Activated T-helper 2 cell treated with anti-CD3 and anti-CD28 coated beads, Interferon-gamma antibody, Interleukin-2, Interleukin-4, amounts not matched to agents 10 μg/mL and 5 μg/mL and 100 μg/mL, durations not matched to agents 14 hours and 24 hours and 36 hours (primary cell): ENCODE measurements around the gene NUAK2. TPM values are rescaled to one million over a fixed set of nuclear protein-coding genes. Genes with fewer than 3 reads are reported as not detected.
"Not testable (repeated sequence)": the region's sequence is repeated elsewhere in the genome, so short reads cannot be mapped to it uniquely, and the experiment has no call there.

Source experiments
- DNase-seq: peaks from one replicate; pipeline ENCODE4 v3.0.0; 2021; ENCODE audit warnings: low spot score
- H3K27ac Mint-ChIP-seq: one replicate; pipeline ENCODE4 v1.8.0; 2021; ENCODE audit warnings: mixed read lengths
- H3K27me3 Mint-ChIP-seq: one replicate; pipeline ENCODE4 v1.8.0; 2021; ENCODE audit warnings: low read depth, mixed read lengths
- H3K36me3 Mint-ChIP-seq: one replicate; pipeline ENCODE4 v1.8.0; 2021; ENCODE audit warnings: low read depth, mixed read lengths
- H3K4me1 Mint-ChIP-seq: one replicate; pipeline ENCODE4 v1.8.0; 2021; ENCODE audit warnings: low read depth, mixed read lengths
- H3K4me3 Mint-ChIP-seq: one replicate; pipeline ENCODE4 v1.8.0; 2021; ENCODE audit warnings: low read depth, mild to moderate bottlenecking, moderate library complexity, mixed read lengths
- H3K9me3 Mint-ChIP-seq: one replicate; pipeline ENCODE4 v1.8.0; 2021; ENCODE audit warnings: mixed read lengths
- intact Hi-C: fragments of 100-400 bp; cut with micrococcal nuclease; formaldehyde crosslinking; loops from one replicate; pipeline ENCODE4 v1.15.1; 2023
- total RNA-seq: library from RNA; stranded (reverse); gene quantifications from 2 replicates; pipeline ENCODE4 v1.2.3, GENCODE V29; 2022

NUAK2 gene
- total RNA-seq, 1 donor from 2014 or later: 0.41 TPM

DNA sequence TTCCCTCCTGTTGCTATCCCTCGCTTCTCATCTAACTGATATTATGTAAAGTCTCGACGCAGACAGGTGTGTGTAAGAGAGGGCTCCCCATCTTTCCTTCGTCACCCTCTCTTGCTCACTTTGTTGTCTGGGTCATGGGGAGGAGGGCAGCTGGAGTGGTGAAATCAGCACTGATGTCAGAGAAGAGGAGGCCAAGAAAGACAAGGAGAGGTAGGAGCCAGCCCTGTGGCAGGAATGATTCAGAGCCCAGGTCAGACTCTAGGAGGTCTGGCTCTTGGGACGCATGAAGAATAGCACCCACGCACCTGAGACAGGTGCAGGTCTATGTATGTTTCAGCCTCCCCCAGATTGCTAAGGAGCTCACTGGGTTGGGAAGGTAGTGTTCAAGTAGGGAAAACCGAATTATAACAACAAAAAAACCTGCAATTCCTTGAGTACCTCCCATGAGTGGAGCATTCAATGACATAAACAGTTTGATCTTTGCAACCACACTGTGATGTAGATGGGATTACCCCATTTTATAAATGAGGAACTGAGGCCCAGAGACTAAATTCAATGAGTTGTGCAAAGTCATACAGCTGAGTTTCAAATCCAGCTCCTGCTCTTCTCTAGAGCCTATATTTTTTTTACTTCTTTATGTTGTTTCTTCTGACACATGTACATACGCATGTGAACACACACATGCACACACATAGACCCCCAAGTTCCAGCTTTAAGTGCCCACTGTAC, 10.4 kb downstream of the NUAK2 start:
- Mint-ChIP-seq H3K27ac (no peak overlapping the region), H3K9me3 (no peaks in the 10 kb centered on the region), H3K36me3 (peaks cover 46% of the 10 kb centered on the region), H3K27me3 (peaks cover 4% of the 10 kb centered on the region), H3K4me3 (no peak overlapping the region), H3K4me1 (peaks cover 33% of the 10 kb centered on the region)
- intact Hi-C loops: no loop called here
- DNase-seq: no peak

DNA sequence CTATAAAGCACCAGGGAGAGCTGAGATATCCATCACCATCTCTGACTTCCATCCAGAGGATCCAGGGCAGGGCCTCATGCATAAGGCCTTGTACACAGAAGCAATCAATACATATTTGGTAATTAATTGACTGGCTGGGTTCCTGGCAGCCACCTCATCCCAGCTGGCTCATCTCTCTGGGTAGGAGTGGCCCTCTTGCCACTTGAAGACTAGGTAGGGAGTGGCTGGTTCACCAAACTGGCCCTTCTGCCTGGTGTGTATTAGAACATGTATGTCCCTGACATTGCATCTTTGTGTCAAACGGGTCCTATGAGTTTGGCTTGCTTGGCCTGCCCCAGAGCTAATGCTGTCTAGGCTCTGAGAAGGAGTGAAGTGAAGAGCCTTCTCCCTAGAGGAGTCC, 11.8 kb downstream of the NUAK2 start:
- Mint-ChIP-seq H3K9me3 (no peaks in the 10 kb centered on the region), H3K4me1 (peaks cover 34% of the 10 kb centered on the region), H3K27ac (no peak overlapping the region), H3K36me3 (peaks cover 55% of the 10 kb centered on the region), H3K27me3 (peaks cover 4% of the 10 kb centered on the region), H3K4me3 (no peak overlapping the region)
- no peak for DNase-seq
- intact Hi-C loops: no loop called here

DNA sequence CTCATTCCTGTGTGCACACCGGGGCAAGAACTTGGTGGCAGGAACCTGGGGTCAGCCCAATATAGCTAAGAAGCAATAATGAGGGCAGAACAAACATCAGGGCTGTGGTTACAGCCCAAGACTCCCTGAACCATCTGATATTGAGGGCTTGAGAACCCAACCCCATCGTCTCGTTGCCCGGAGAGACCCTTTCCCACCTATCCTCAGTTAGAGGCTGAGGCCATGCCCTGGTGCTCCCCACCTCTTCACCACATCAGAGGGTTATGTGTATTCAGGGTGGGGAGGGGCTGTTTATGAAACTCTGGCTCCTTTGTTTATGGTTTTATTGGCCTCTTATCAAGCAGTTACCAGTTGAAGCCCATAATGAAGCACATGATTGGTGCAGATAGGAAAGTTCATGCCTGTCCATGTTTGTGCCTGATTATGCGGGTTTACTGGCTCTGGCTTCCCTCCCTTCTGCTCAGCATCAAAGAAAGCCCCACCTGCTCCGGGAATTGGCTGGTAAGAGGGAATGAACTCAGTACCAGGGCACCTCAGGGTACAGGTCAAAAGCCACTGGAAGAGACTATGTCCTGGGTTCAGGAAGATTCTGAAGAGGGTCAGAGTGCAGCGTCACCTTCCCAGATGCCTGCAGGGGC, 14.5 kb downstream of the NUAK2 start:
- intact Hi-C loops: no loop called here
- no peak overlapping the region for H3K27ac Mint-ChIP-seq
- H3K4me1 Mint-ChIP-seq: peaks cover 17% of the 10 kb centered on the region
- H3K4me3 Mint-ChIP-seq: no peak overlapping the region
- H3K9me3 Mint-ChIP-seq: no peaks in the 10 kb centered on the region
- DNase-seq: no peak
- peaks cover 62% of the 10 kb centered on the region for H3K36me3 Mint-ChIP-seq
- H3K27me3 Mint-ChIP-seq: no peaks in the 10 kb centered on the region

DNA sequence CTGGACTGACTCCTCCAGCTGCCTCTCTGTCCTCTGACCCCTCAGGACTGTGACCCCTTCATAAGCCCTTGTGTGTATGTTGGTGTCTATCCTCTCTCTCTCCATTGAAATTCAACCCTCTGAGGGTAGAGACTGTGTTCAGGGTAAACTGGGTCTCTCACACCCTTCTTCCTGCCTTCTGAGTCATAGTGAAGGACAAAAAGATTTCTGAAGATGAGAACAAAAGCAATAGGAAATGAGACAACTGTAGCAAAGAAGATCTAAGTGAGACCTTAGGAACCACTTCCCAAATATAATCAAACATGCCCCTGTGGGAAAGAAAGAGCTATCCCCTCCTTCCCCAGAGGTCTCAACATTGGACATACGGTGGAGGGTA, 16.9 kb downstream of the NUAK2 start:
- intact Hi-C loops: no loop called here

DNA sequence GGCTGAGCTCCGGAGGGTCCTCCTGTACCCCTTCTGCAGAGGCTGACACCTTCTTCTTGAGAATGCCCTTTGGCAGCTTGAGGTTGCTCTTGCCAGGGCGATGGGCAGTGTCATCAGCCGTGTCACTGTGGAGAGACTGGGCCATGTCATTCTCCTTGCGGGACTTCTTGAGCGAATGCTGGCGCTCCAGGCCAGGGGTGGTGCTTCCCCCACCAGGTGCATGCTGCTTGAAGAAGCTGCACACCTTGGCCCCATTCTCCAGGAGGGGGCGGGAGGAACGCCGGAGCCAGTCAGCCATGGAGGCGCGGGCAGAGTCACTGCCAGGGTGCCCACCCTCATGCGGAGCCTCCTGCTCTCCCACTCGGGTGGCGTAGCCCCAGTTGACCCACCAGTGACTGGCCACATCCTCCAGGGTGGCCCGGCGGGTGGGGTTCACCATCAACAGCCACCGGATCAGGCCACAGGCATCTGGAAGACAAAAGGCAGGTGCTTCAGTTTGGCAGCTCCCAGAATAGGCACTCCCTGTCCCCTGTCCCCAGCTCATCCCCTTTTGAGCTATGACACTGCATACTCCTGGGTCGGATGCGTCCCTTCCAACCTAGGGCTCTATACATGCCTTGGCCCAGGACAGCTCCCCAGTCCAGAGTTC, 17.4 kb downstream of the NUAK2 start:
- intact Hi-C loops: no loop called here
- no peak for DNase-seq
- Mint-ChIP-seq H3K27me3 (no peaks in the 10 kb centered on the region), H3K36me3 (peaks cover 38% of the 10 kb centered on the region), H3K4me1 (peaks cover 10% of the 10 kb centered on the region), H3K9me3 (no peaks in the 10 kb centered on the region), H3K4me3 (no peak overlapping the region), H3K27ac (no peak overlapping the region)

More for the DNA sequence above, 16.9 kb downstream of the NUAK2 start:
- no peaks in the 10 kb centered on the region for H3K27me3 Mint-ChIP-seq
- no peak overlapping the region for H3K4me3 Mint-ChIP-seq
- no peaks in the 10 kb centered on the region for H3K9me3 Mint-ChIP-seq
- H3K4me1 Mint-ChIP-seq: peaks cover 10% of the 10 kb centered on the region
- H3K36me3 Mint-ChIP-seq: peaks cover 41% of the 10 kb centered on the region
- H3K27ac Mint-ChIP-seq: peak overlapping the region; percentile 18
- DNase-seq: no peak

DNA sequence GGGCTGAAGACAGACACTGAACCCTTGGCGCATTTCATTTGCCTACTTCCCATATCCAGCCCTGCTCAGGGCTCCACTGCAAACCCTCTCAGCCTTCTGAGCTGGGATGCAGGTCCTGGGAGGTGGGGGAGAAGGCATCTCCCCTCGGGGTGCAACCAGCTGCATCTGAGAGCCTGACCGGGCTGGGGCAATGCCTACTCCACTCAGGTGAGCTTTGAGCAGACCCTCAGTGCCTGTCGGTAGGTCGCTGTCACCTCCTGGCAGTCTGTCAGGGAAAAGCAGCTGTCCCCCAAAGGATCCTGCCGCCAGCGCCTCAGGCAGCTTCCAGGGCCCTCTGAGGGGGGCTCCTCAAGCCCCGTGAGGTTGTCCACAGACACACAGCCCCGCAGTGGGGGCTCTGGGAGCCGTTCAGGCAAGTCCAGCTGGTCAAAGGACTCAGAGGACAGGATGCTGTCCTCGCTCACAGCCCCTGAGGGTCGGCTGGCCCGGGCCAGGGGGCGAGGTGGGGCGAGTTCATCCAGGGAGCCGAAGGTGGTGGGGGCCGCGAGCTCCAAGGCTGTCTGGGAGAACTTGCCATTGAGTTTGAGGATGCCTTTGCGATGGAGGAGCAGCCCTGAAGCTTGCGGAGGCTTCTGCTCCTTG, 18.2 kb downstream of the NUAK2 start:
- intact Hi-C loops: no loop called here
- no peak for DNase-seq
- no peaks in the 10 kb centered on the region for H3K9me3 Mint-ChIP-seq
- H3K27ac Mint-ChIP-seq: no peak overlapping the region
- H3K4me1 Mint-ChIP-seq: peaks cover 10% of the 10 kb centered on the region
- H3K27me3 Mint-ChIP-seq: no peaks in the 10 kb centered on the region
- H3K4me3 Mint-ChIP-seq: no peak overlapping the region
- H3K36me3 Mint-ChIP-seq: peaks cover 34% of the 10 kb centered on the region

DNA sequence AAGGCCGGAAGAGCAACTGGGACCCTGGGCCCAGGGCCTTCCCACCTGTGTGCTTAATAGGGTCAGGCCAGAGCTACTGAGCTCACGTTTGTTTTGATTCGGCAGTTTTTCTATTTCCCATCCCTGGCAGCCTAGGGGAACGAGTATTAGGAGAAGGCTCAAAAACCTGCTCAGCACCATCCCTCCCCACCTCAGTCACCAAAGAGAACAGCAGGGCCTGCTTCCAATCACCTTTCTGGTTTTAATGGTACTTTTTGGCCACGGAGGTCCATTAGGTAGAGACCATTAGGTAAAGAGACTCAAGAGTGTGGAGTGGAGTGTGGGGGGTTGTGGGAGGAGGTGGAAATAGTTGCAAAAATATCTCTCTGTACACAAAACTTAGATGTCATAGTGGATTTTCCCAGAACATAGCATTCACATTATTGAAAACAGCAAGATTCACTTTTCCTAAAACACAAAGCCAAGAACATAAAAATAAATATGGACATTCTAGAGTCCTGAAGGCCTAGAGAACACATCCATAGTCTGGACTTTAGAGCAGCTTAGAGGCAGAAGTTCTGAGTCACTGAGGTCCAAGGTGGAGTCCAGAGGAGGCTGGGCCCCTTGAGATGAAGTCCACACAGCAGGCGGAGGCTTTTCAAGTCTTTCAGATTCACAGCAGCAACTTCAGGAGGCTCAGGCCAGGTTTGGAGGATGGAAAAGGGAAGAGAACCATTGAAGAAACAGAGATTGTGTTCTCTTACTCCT, 19.5 kb downstream of the NUAK2 start:
- Mint-ChIP-seq H3K36me3 (peaks cover 23% of the 10 kb centered on the region), H3K4me3 (no peak overlapping the region), H3K4me1 (peaks cover 13% of the 10 kb centered on the region), H3K27me3 (no peaks in the 10 kb centered on the region), H3K27ac (no peak overlapping the region), H3K9me3 (no peaks in the 10 kb centered on the region)
- no peak for DNase-seq
- intact Hi-C loops: no loop called here

DNA sequence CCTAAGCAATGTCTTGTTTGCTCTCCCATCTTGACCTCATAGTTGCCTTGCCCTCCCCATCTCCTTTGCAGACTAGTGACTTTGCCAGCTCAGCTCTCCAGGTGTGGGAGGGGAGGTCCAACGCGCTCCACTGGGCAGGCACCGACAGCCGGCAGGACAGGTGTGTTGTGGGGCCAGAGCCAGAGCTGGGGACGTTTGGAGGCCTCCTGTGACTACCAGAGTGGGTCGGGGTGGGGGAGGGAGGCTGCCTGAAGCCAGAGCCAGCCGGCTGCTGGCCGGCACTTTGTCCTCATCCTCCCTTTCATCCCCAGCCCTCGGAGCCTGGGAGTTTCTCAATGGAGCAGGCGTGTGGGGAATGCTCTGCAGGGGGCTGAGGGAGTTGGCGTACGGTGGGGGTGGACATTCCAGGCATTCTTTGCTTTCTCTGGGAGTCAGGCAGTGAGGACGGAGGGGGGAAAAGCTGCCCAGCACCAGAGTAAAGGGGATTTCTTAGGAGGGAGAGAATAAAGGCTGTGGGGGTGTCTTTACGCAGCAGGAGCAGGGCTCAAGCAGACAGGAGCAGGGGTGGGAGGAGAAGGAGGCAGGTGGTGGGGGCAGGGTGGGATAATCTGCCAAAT, 20.2 kb downstream of the NUAK2 start:
- H3K4me3 Mint-ChIP-seq: no peak overlapping the region
- intact Hi-C loops: no loop called here
- H3K4me1 Mint-ChIP-seq: peaks cover 15% of the 10 kb centered on the region

DNA sequence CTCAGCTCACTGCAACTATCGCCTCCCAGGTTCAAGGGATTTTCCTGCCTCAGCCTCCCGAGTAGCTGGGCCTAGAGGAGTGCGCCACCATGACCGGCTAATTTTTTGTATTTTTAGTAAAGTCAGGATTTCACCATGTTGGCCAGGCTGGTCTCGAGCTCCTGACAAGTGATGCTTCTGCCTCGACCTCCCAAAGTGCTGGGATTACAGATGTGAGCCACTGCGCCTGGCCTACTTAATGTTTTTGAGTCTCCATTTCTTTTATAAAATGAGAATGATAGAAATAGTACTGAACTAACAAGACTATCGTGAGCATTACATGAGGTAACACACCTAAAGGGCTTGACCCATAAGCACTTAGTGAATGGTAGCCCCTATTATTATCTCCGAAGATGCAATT, 21.4 kb downstream of the NUAK2 start:
- H3K9me3 Mint-ChIP-seq: no peaks in the 10 kb centered on the region
- intact Hi-C loops: no loop called here
- peaks cover 19% of the 10 kb centered on the region for H3K4me1 Mint-ChIP-seq
- H3K27me3 Mint-ChIP-seq: peaks cover 2% of the 10 kb centered on the region
- no peak for DNase-seq
- no peak overlapping the region for H3K27ac Mint-ChIP-seq
- peaks cover 14% of the 10 kb centered on the region for H3K36me3 Mint-ChIP-seq
- H3K4me3 Mint-ChIP-seq: no peak overlapping the region

More for the DNA sequence above, 20.2 kb downstream of the NUAK2 start:
- Mint-ChIP-seq H3K27ac (no peak overlapping the region), H3K9me3 (no peaks in the 10 kb centered on the region), H3K36me3 (peaks cover 18% of the 10 kb centered on the region), H3K27me3 (no peaks in the 10 kb centered on the region)
- DNase-seq: no peak

DNA sequence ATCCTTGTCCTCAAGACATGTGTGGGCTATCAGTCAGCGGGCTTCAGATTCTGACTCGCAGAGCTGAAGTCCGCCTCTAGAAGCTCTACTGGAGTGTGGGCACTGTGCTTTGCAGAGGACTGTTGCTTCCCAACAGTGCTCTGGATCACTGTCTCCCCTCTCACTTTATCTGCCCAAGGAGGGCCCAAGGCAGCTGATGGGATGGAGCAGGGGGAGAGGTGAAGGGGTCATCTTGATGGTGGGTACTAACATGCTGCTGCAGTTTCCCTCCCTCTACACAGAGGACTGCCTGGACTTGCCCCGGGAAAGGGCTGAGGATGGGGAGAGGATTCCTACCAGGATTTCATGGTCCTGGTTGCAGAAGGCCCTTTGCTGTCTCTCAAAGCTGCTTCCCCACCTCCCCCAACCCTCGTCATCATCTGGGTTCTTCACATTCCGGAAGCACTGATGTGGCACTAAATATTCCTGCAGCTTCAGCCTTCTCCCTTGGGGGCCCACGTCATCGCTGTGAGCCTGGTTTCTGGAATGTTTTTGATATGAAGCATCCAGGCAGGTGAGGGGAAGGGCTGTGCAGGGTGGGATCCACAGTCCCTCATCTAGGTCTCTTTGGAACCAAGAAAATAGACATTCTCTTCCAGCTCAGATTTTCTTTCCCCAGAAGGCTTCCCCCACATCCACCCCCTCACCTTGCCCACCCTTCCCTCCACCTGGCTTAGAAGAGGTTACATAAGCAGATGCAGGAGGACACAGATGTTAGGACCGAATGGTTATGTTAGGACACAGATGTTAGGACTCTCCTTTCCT, 23.2 kb downstream of the NUAK2 start:
- Mint-ChIP-seq H3K4me3 (no peak overlapping the region), H3K4me1 (peaks cover 16% of the 10 kb centered on the region), H3K36me3 (peaks cover 6% of the 10 kb centered on the region), H3K9me3 (no peaks in the 10 kb centered on the region), H3K27ac (no peak overlapping the region), H3K27me3 (peaks cover 8% of the 10 kb centered on the region)
- intact Hi-C loops: no loop called here
- DNase-seq: no peak

DNA sequence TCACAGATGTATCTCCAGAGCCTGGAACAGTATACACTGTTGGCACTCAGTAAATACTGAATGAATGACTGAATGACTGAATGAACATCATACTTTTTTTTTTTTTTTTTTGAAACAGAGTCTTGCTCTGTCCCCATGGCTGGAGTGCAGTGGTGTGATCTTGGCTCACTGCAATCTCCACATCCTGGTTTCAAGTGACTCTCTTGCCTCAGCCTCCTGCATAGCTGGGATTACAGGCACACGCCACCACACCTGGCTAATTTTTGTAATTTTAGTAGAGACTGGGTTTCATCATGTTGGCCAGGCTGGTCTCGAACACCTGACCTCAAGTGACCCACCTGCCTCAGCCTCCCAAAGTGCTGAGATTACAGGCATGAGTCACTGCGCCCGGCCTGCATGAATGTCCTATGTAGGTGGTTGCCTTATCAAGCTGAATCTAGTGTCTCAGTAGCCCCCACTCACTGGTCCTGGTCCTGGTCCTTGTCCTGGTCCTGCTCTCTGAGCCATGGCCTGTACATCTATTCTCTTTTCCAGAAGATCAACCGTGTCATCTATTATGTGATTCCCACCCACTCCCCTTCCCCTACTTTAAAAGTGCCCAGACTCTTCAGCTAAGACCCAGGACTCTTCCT, 23.9 kb downstream of the NUAK2 start:
- H3K36me3 Mint-ChIP-seq, H3K9me3 Mint-ChIP-seq, intact Hi-C loops, H3K4me3 Mint-ChIP-seq, H3K27ac Mint-ChIP-seq, DNase-seq: not testable (repeated sequence)
- H3K4me1 Mint-ChIP-seq: peaks cover 16% of the 10 kb centered on the region
- peaks cover 11% of the 10 kb centered on the region for H3K27me3 Mint-ChIP-seq
